ENCODE measurements around the gene CD72.

GRCh38 chr9:35599763-35600604 lies 18.2 kb downstream of the CD72 start:
- TF ChIP-seq CTCF (IDR thresholded peaks at IDR 0.05) (no peak), POLR2AphosphoS5 (IDR thresholded peaks at IDR 0.05; ENCODE audit: insufficient read depth in 1 of 2, low read depth in 1 of 2) (no peak), POLR2A (IDR thresholded peaks at IDR 0.05) (no peak)
